Fibroblast of skin of back (primary cell): Measurements from ENCODE around the gene ERF.

Source experiments
- DNase-seq: peaks from one replicate; pipeline ENCODE4 v3.0.0-alpha.2; 2013

Gene ERF

GRCh38 chr19:42208612-42209011 is 46.3 kb downstream of the ERF start:
- DNase-seq, result no peak

DNA sequence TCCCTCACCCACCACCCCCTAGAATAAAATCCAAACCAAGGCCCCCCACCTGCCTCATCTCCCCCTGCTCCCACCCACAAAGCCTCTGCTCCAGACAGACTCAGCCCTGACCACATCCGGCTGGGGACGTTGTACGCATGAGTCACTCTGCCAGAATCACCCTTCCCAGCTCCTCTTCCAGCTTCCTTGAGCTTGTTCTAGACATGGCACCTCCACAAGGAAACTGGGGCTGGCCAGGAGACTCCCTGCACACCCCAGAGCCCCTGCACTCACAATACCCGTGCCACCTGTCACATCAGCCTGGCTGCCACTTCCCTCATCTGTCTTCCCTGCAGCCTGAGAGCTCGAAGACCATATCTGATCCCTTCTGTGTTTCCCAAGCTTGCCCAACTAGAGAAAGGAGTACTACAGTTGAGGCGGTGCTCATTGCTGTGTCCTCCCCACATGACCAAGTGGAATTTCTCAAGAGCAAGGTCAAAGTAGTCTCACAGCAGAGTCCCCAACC is 47.1 kb downstream of the ERF start:
- peak; percentile 84 for DNase-seq

- peak; percentile 48 for DNase-seq
These were observed 47.8 kb downstream of the ERF start for GRCh38 chr19:42206871-42207755.

- DNase-seq, result no peak
These were observed 50.3 kb downstream of the ERF start for GRCh38 chr19:42204664-42205063.

DNA sequence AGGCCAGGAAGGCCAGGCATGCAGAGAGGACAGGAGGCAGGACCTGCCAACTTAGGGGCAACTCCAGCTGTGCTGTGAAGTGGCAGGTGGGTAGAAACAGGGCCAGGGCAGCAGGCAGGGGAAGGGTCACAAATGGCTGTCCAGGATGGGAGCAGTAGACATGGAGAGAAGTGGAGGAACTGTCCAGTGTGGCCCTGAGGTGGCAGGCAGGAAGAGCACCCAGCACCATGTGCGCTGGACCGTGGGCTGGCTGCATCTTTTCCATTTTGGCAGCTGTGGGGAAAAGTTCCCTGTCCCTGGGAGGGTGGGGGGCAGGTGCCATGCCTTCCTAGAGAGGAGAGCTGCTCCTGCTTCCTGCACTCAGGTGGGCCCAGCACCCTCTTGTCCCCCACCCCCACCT is 51.2 kb downstream of the ERF start:
- DNase-seq, result no peak

GRCh38 chr19:42202290-42202880 is 52.5 kb downstream of the ERF start:
- no peak for DNase-seq

GRCh38 chr19:42201489-42202289 is 53.2 kb downstream of the ERF start:
- DNase-seq, result no peak

DNA sequence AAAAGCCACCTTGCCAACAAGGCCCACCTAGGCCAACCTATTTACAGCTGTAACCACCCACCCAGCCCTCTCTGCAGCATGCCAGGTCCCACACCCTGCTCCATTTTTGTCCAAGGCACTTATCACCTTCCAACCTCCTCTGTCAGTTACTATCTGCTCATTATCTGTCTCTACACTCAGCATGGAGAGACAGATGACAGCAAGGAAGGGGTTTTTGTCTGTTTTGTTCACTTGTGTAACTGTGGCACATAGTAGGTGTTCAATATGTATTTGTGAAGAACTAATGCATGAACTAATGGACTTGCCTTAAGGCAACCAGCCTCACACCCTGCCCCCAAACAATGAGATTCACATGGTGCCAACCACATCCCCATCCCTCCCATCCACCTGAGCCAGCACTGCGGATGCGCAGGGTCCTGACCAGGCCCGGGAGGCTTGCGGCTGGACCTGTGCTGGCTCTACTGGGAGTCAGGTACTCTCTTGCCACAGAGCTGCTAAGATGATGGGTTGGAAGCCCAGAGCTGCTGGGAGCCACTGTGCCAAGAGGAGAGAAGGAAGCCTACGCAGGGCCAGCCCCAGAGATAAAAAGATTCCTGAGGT is 54.7 kb downstream of the ERF start:
- DNase-seq, result no peak

DNA sequence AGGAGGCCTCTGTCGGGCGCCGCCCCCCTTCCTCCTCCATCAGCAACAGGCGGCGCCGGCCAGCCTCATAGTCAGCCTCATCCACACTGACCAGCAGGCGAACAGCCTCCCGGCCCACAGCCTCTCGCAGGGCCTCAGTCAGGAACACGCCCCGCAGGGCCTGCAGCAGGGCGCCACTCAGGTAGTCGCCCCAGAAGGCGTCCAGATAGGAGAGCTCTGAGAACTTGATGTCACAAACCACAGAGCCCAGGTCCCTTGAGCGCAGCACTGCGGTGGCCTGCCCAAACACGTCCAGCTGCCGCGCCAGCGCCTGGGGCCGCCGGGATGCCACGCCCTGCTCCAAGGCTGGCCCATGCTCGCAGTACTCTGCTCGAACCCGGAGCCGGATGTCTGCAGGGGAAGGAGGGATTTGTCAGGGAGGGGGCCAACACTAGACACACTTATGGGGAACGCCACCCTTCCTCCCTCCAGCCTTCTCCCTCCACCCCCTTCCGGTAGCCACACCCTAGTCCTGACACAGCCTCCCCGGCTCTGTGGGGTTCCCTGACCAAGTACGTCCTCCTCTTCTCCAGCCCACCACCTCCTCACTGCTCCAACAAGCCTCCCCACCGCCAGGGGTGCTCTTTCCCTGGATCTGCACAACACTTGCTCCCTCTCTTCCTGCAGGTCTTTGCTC is 55.4 kb downstream of the ERF start:
- no peak for DNase-seq

GRCh38 chr19:42198676-42199439 is 56.1 kb downstream of the ERF start:
- no peak for DNase-seq
